Mesenchymal stem cell (in vitro differentiated cells and primary cell): ENCODE measurements around the gene SETDB1.
"Not testable (repeated sequence)": the region's sequence is repeated elsewhere in the genome, so short reads cannot be mapped to it uniquely, and the experiment has no call there.

Experiments used
- DNase-seq: peaks from one replicate; pipeline ENCODE4 v3.0.0-alpha.2; 2013
- H2AFZ ChIP-seq: one replicate; pipeline ENCODE4 v1.6.1; 2013; ENCODE audit warnings: low read depth, mild to moderate bottlenecking, control low read depth, inconsistent platforms, low read length, moderate library complexity
- H2AK5ac ChIP-seq: 2 replicates; pipeline ENCODE4 v1.6.1; 2013; ENCODE audit warnings: low read length, moderate library complexity, mild to moderate bottlenecking, inconsistent platforms; ENCODE audit not compliant: severe bottlenecking
- H2BK120ac ChIP-seq: one replicate; pipeline ENCODE4 v1.6.1; 2013; ENCODE audit warnings: low read depth, mild to moderate bottlenecking, inconsistent platforms, low read length, moderate library complexity
- H2BK12ac ChIP-seq, 2 experiments: one replicate each; pipeline ENCODE4 v1.6.1; 2013; ENCODE audit warnings: inconsistent platforms in 2 of 2, low read length in 2 of 2, mild to moderate bottlenecking in 2 of 2, moderate library complexity in 2 of 2, control low read depth in 1 of 2
- H2BK15ac ChIP-seq: one replicate; pipeline ENCODE4 v1.6.1; 2013; ENCODE audit warnings: mild to moderate bottlenecking, low read depth, inconsistent platforms; ENCODE audit not compliant: poor library complexity, severe bottlenecking
- H2BK5ac ChIP-seq: 2 replicates; pipeline ENCODE4 v1.6.1; 2013; ENCODE audit warnings: low read depth, mild to moderate bottlenecking, low read length, control low read depth, inconsistent platforms; ENCODE audit not compliant: poor library complexity, severe bottlenecking
- H3K14ac ChIP-seq, 2 experiments: one replicate each; pipeline ENCODE4 v1.6.1; 2013; ENCODE audit warnings: inconsistent platforms in 2 of 2, low read length in 2 of 2, control low read depth in 1 of 2, mild to moderate bottlenecking in 1 of 2, moderate library complexity in 1 of 2
- H3K18ac ChIP-seq, 2 experiments: one replicate each; pipeline ENCODE4 v1.6.1; 2013; ENCODE audit warnings: inconsistent platforms in 2 of 2, low read length in 2 of 2, control low read depth in 1 of 2, low read depth in 1 of 2, mild to moderate bottlenecking in 1 of 2
- H3K23ac ChIP-seq, 2 experiments: one replicate each; pipeline ENCODE4 v1.6.1; 2013; ENCODE audit warnings: inconsistent platforms in 2 of 2, low read length in 2 of 2, mild to moderate bottlenecking in 2 of 2, moderate library complexity in 2 of 2, control low read depth in 1 of 2
- H3K27ac ChIP-seq: 2 replicates; pipeline ENCODE4 v1.5.1; 2013; ENCODE audit warnings: mild to moderate bottlenecking, moderate library complexity, low read length, control low read depth, inconsistent platforms; ENCODE audit not compliant: poor library complexity, severe bottlenecking
- H3K27me3 ChIP-seq, 2 experiments: 2 replicates each; pipeline versions ENCODE4 v1.6.1 to v1.7.0; 2013; ENCODE audit warnings: low read length in 2 of 2, mild to moderate bottlenecking in 2 of 2, moderate library complexity in 2 of 2, control low read depth in 1 of 2, inconsistent platforms in 1 of 2; ENCODE audit not compliant: control insufficient read depth in 1 of 2, insufficient read depth in 1 of 2
- H3K36me3 ChIP-seq, 2 experiments: 2 replicates each; pipeline versions ENCODE4 v1.6.1 to v1.7.0; 2013; ENCODE audit warnings: low read length in 2 of 2, control low read depth in 1 of 2, inconsistent platforms in 1 of 2, low read depth in 1 of 2, mild to moderate bottlenecking in 1 of 2; ENCODE audit not compliant: insufficient read depth in 2 of 2, control insufficient read depth in 1 of 2
- H3K4ac ChIP-seq, 2 experiments: one replicate each; pipeline ENCODE4 v1.6.1; 2013; ENCODE audit warnings: inconsistent platforms in 2 of 2, low read length in 2 of 2, mild to moderate bottlenecking in 2 of 2, moderate library complexity in 2 of 2, control low read depth in 1 of 2, low read depth in 1 of 2
- H3K4me1 ChIP-seq: 2 replicates; pipeline ENCODE4 v1.6.1; 2013; ENCODE audit warnings: low read depth, low read length, control low read depth; ENCODE audit not compliant: control insufficient read depth, insufficient read depth
- H3K4me2 ChIP-seq: 2 replicates; pipeline ENCODE4 v1.6.1; 2013; ENCODE audit warnings: low read length, mild to moderate bottlenecking, inconsistent platforms; ENCODE audit not compliant: poor library complexity, severe bottlenecking
- H3K4me3 ChIP-seq, 2 experiments: 2 replicates each; pipeline versions ENCODE4 v1.5.1 to v1.7.0; 2013; ENCODE audit warnings: low read length in 2 of 2, mild to moderate bottlenecking in 2 of 2, control low read depth in 1 of 2, low read depth in 1 of 2; ENCODE audit not compliant: insufficient read depth in 1 of 2
- H3K79me1 ChIP-seq: replicated peaks from 2 replicates; pipeline ENCODE4 v1.6.1; 2013; ENCODE audit warnings: mild to moderate bottlenecking, control low read depth, low read length, inconsistent platforms; ENCODE audit not compliant: poor library complexity, severe bottlenecking
- H3K9ac ChIP-seq: 2 replicates; pipeline ENCODE4 v1.7.0; 2013; ENCODE audit warnings: mild to moderate bottlenecking, low read length, moderate library complexity
- H3K9me3 ChIP-seq: 2 replicates; pipeline ENCODE4 v1.7.0; 2013; ENCODE audit warnings: mild to moderate bottlenecking, low read length; ENCODE audit not compliant: control insufficient read depth
- H4K8ac ChIP-seq: one replicate; pipeline ENCODE4 v1.6.1; 2013; ENCODE audit warnings: inconsistent platforms, mild to moderate bottlenecking, low read length, moderate library complexity
- H4K91ac ChIP-seq: one replicate; pipeline ENCODE4 v1.6.1; 2013; ENCODE audit warnings: mild to moderate bottlenecking, low read length, inconsistent platforms
- WGBS: methylation state at CpG from one replicate; pipeline ENCODE4 v1.1.7; 2013; ENCODE audit warnings: mixed read lengths; 5-methylcytosine and 5-hydroxymethylcytosine counted together

SETDB1 gene

DNA sequence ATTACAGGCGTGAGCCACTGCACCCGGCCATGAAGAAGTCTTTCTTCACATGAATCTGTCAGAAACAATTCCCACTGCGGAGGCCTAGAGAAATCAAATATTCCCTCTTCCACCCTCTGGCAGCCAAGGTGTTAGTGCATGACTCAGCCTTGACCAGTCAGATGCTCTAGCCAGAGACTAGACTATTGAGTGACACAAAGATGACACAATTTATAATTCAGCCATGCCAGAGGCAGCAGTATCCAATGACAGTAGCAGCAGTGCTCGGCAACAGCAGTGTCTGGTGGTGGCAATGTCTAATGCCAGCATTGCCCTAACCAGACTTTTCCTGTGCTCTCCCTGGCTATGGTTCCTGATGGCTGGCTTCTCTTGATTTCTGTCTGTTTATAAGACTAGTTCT, 30.5 kb upstream of the SETDB1 start:
- Histone ChIP-seq H3K18ac (no peak overlapping the region), H2AFZ (no peak overlapping the region), H3K14ac (no peak overlapping the region), H3K9ac (no peak overlapping the region), H2BK12ac (no peak overlapping the region), H4K8ac (no peak overlapping the region), H3K4me2 (no peak overlapping the region), H2BK15ac (no peak overlapping the region), H3K4me1 (no peaks in the 10 kb centered on the region), H2BK5ac (no peak overlapping the region), H3K23ac (no peak overlapping the region), H3K4ac (no peak overlapping the region), H2AK5ac (no peak overlapping the region), H3K27me3 (no peaks in the 10 kb centered on the region), H3K9me3 (no peaks in the 10 kb centered on the region), H3K27ac (no peak overlapping the region), H3K79me1 (no peaks in the 10 kb centered on the region), H3K36me3 (no peaks in the 10 kb centered on the region), H2BK120ac (no peak overlapping the region), H3K4me3 (no peak overlapping the region), H4K91ac (no peak overlapping the region)
- WGBS = 95% methylated on average over 4 of the region's 4 CpGs
- DNase-seq = peak; percentile 9

DNA sequence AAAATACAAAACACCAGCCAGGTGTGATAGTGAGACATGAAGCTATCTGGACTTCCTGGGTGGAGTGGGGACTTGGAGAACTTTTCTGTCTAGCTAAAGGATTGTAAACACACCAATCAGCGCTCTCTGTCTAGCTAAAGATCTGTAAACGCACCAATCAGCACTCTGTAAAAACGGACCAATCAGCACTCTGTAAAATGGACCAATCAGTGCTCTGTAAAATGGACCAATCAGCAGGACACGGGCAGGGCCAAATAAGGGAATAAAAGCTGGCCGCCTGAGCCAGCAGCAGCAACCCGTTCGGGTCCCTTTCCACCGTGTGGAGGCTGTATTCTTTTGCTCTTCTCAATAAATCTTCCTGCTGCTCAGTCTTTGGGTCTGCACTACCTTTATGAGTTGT, 26.4 kb upstream of the SETDB1 start:
- H3K4ac ChIP-seq, H2AFZ ChIP-seq, H3K4me1 ChIP-seq, H3K4me2 ChIP-seq, H3K36me3 ChIP-seq, H3K14ac ChIP-seq, H3K18ac ChIP-seq, H3K9ac ChIP-seq, H3K9me3 ChIP-seq, H3K27ac ChIP-seq, DNase-seq, H3K79me1 ChIP-seq, H2BK12ac ChIP-seq, H3K27me3 ChIP-seq, H2BK5ac ChIP-seq, H2BK15ac ChIP-seq, H4K91ac ChIP-seq, H2BK120ac ChIP-seq, H2AK5ac ChIP-seq, H3K23ac ChIP-seq, H4K8ac ChIP-seq, H3K4me3 ChIP-seq: not testable (repeated sequence)
- WGBS = 95% methylated on average over 8 of the region's 8 CpGs

DNA sequence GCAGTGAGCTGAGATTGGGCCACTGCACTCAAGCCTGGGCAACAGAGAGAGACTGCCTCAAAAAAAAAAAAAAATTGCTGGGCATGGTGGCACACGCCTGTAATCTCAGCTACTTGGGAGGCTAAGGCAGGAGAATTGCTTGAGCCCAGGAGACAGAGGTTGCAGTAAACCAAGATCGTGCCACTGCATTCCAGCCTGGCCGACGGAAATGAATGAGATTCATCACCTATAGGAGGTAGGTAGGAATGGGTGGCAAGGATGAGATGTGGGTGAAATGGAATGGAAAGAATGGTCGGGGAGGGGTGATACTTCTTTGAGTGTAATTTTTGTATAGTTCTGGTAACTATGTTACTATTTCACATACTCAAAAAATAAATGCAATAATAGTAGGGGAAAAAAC, 23.8 kb upstream of the SETDB1 start:
- Histone ChIP-seq H2BK12ac (no peak overlapping the region), H3K9me3 (no peaks in the 10 kb centered on the region), H3K18ac (no peak overlapping the region), H2BK15ac (no peak overlapping the region), H3K27me3 (no peaks in the 10 kb centered on the region), H2BK120ac (no peak overlapping the region), H3K4me1 (no peaks in the 10 kb centered on the region), H3K23ac (no peak overlapping the region), H3K27ac (no peak overlapping the region), H2AK5ac (no peak overlapping the region), H4K91ac (no peak overlapping the region), H3K4me2 (no peak overlapping the region), H3K79me1 (no peaks in the 10 kb centered on the region), H3K4ac (no peak overlapping the region), H3K9ac (no peak overlapping the region), H2BK5ac (no peak overlapping the region), H2AFZ (no peak overlapping the region), H3K36me3 (no peaks in the 10 kb centered on the region), H3K4me3 (no peak overlapping the region), H4K8ac (no peak overlapping the region), H3K14ac (no peak overlapping the region)
- DNase-seq = no peak
- 96% methylated on average over 4 of the region's 5 CpGs for WGBS

DNA sequence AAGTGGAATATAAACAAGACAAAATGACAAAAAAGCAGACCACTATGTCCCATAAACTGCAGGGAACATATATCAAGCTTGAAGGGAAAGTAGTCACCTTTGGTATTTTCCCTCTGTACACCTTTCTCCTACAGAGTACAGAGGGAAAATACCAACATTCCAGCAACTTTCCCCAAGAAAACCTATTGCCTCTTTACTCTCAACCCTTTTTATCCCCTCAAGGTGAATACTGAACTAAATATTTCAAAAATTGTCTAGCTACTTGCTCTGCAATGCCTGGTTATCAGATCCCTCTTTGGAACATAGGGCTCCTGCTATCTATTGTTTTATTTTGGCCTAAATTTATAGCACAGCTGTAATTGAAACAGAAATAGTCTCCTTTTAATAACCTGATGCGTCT, 23.4 kb upstream of the SETDB1 start:
- H3K9me3 ChIP-seq = no peaks in the 10 kb centered on the region
- no peak overlapping the region for H2AK5ac ChIP-seq
- H3K4me1 ChIP-seq = no peaks in the 10 kb centered on the region
- no peak overlapping the region for H3K9ac ChIP-seq
- no peak overlapping the region for H3K18ac ChIP-seq
- H3K23ac ChIP-seq = no peak overlapping the region
- DNase-seq = no peak
- no peaks in the 10 kb centered on the region for H3K79me1 ChIP-seq
- H3K14ac ChIP-seq = no peak overlapping the region
- no peaks in the 10 kb centered on the region for H3K27me3 ChIP-seq
- H3K4me3 ChIP-seq = no peak overlapping the region
- no peak overlapping the region for H4K8ac ChIP-seq
- no peak overlapping the region for H2BK120ac ChIP-seq
- no peak overlapping the region for H3K27ac ChIP-seq
- H3K36me3 ChIP-seq = no peaks in the 10 kb centered on the region
- H2BK15ac ChIP-seq = no peak overlapping the region
- no peak overlapping the region for H2BK12ac ChIP-seq
- no peak overlapping the region for H4K91ac ChIP-seq
- H3K4ac ChIP-seq = no peak overlapping the region
- WGBS = no CpG with 5 or more reads among the region's 1 CpG
- H3K4me2 ChIP-seq = no peak overlapping the region
- no peak overlapping the region for H2BK5ac ChIP-seq
- no peak overlapping the region for H2AFZ ChIP-seq
